Right lobe of liver (tissue), 4 donors: ENCODE measurements around the gene ATXN10.

ENCODE experiments used
- CTCF ChIP-seq, 4 donors: fragments of 200-600 bp in 3 of 4; fragments of 450-650 bp in 1 of 4; IDR thresholded peaks; one replicate each; pipeline versions ENCODE4 v1.5.1 to v1.8.0; 2016 to 2022; ENCODE audit warnings: antibody characterized with exemption in 4 of 4, mild to moderate bottlenecking in 2 of 4
- POLR2A ChIP-seq: fragments of 450-650 bp; IDR thresholded peaks from one replicate; pipeline ENCODE4 v1.6.1; 2017; ENCODE audit warnings: antibody characterized with exemption, mild to moderate bottlenecking
- donor health status: DM: no; HTN: no; CAD: no.
- donor health status: DM: no; HTN: no; CAD: no.
- donor health status: DM: no; HTN: yes; CAD: no.

- TF ChIP-seq POLR2A (no peak), CTCF (IDR thresholded peaks at IDR 0.05) (no peak)
Measured at GRCh38 chr22:45814198-45814597, 142.6 kb downstream of the ATXN10 start.
